ENCODE data around the gene BIN1.

BIN1 gene

DNA sequence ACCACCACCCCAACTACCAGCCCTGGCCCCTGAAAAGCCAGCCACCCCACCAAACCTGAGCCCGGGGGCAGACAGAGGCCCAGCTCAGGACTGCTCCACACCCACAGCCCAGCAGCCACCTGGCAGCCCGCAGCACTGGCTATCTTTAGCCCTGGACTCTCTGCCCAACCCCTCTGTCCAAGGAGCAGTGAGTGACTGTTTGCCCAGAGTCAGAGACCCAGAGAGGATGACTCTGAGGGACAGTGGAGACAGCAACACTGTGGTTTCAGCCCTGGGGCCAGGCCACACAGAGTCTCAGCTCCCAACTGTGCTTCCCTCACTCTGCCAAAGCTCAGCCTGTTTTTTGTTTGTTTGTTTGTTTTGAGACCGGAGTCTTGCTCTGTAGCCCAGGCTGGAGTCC is 32.6 kb downstream of the BIN1 start:
- no peak overlapping the region for H3K4me3 ChIP-seq (ENCODE audit: low read depth, low read length)
- TF ChIP-seq, protein P1, sequence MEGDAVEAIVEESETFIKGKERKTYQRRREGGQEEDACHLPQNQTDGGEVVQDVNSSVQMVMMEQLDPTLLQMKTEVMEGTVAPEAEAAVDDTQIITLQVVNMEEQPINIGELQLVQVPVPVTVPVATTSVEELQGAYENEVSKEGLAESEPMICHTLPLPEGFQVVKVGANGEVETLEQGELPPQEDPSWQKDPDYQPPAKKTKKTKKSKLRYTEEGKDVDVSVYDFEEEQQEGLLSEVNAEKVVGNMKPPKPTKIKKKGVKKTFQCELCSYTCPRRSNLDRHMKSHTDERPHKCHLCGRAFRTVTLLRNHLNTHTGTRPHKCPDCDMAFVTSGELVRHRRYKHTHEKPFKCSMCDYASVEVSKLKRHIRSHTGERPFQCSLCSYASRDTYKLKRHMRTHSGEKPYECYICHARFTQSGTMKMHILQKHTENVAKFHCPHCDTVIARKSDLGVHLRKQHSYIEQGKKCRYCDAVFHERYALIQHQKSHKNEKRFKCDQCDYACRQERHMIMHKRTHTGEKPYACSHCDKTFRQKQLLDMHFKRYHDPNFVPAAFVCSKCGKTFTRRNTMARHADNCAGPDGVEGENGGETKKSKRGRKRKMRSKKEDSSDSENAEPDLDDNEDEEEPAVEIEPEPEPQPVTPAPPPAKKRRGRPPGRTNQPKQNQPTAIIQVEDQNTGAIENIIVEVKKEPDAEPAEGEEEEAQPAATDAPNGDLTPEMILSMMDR (conservative IDR thresholded peaks at IDR 0.05; ENCODE audit: low read depth, low read length): no peak
- DNase-seq (ENCODE audit: low read depth): no peak

DNA sequence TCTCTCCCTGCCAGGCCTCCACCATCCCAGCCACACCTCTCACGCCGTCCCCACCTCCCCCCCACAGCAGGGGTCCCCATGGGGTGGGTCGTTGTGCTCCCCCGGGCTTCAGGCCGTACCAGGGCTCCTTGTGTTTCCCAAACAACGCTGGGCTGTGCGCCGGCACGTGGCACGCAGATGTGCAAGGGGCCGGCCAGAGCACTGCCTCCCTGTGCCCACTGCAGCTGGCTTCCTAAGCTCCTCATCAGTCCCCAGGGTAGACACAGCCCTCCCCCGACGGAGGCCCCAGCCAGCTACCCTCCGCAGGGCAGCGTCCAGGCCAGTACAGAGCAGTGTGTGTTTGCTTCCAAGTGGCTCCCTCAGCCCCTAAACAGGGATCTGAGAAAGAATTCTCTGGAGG is 34.0 kb downstream of the BIN1 start:
- TF ChIP-seq, protein P1 (conservative IDR thresholded peaks at IDR 0.05; ENCODE audit: low read depth, low read length): no peak
- DNase-seq (ENCODE audit: low read depth): no peak
- H3K4me3 ChIP-seq (ENCODE audit: low read depth, low read length): no peak overlapping the region

DNA sequence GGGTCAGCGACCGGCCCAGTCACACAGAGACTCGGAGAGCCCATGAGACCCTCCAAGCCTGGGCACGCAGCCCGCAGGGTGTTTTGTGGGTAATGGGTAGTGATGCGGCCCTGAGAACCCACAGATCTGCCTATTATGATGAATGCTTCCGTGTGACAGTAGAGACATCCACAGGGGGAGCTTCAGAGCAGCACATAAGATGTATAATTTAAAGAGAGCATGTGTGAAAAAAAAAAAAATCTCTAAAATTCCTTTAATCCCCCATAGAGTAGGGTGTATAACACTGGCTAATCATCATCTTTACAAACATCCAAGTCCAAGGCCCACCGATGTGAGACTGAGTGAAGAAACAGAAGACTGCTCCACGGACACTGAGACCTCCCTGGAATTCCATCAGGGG is 34.6 kb downstream of the BIN1 start:
- DNase-seq (ENCODE audit: low read depth): peak; percentile 48
- TF ChIP-seq, protein P1 (conservative IDR thresholded peaks at IDR 0.05; ENCODE audit: low read depth, low read length): peak; percentile 45
- no peak overlapping the region for H3K4me3 ChIP-seq (ENCODE audit: low read depth, low read length)

DNA sequence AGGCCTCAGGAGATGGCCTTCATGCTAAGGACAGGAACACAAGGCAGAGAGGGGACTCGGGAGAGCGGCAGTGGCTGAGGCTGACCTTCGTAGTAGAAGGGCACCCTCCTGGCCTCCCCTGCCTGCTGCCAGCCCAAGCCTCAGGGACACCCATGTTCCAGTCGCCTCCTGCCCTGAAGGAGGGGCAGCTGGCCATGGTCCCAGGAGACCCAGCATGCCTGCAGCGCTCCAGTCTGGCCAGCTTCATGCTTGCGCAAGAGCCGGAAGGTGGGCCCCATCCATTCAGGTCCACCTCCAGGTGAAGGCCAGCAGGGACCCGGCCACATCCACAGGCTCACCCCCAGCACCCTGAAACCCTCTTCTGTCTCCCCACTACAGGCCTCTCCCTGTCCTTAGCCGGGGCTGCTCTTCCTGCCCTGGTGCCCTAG is 35.0 kb downstream of the BIN1 start:
- H3K4me3 ChIP-seq (ENCODE audit: low read depth, low read length): no peak overlapping the region
- no peak for DNase-seq (ENCODE audit: low read depth)
- TF ChIP-seq, protein P1 (conservative IDR thresholded peaks at IDR 0.05; ENCODE audit: low read depth, low read length): no peak

DNA sequence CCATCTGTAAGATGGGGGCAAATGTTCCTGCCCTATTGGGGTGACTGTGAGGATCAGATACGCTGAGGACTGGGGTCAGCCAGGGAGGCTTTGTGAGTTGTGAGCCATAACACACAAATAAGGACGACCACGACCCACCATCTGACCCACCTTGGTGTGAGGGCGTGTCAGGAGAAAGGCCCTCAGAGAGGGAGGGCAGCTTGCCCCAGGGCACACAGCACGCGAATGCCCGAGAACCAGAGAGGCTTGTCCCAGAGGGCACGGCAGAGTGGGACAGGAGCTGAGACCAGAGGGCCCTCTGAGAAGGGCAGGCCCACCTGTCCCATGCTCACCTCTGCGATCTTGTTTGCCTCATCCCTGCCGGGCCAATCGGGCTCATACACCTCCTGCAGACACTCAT is 36.7 kb downstream of the BIN1 start:
- TF ChIP-seq, protein P1 (conservative IDR thresholded peaks at IDR 0.05; ENCODE audit: low read depth, low read length): no peak
- DNase-seq (ENCODE audit: low read depth): no peak
- no peak overlapping the region for H3K4me3 ChIP-seq (ENCODE audit: low read depth, low read length)

DNA sequence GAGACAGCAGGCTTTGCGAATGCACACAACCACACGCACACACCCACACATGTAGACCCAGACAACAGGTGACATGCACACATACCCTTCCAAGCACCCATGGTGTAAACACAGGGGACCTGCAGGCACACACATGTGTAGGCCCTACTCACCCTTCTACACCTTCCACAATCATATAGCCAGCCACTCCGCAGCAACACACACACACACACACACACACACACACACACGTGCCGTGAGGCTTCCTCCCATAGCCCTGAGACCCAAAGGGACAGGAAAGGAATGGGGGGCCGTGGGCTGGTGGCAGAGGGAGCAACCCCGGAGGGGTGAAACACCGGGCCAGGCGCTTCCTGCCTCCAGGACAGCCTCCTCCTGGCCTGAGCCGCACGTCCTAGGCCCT is 37.4 kb downstream of the BIN1 start:
- DNase-seq (ENCODE audit: low read depth): no peak
- TF ChIP-seq, protein P1 (conservative IDR thresholded peaks at IDR 0.05; ENCODE audit: low read depth, low read length): no peak
- H3K4me3 ChIP-seq (ENCODE audit: low read depth, low read length): no peak overlapping the region

DNA sequence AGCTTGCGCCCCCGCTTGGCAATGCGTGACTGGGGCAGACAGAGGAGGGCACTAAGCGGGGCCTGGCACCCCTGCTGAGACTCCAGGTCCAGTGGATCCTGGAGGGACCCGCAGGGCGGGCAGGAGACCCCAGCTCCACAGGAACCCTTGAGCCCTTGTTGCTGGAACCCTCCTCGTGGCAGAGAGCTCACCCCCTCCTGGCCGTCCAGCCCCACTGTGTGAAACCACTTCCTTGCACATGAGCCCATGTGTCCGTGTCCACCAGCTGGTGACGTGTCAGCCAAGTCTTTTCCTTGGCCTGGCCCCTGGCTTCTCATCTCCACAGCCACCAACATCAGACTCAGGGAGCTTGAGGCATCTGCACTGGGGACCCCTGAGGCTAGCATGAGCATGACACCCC is 38.0 kb downstream of the BIN1 start:
- TF ChIP-seq, protein P1 (conservative IDR thresholded peaks at IDR 0.05; ENCODE audit: low read depth, low read length): no peak
- no peak for DNase-seq (ENCODE audit: low read depth)
- H3K4me3 ChIP-seq (ENCODE audit: low read depth, low read length): no peak overlapping the region
